CD4-positive, alpha-beta T cell treated with Interleukin-6 for 4 hours (primary cell): ENCODE measurements around the gene TPRG1.
"Not testable (repeated sequence)": the region's sequence is repeated elsewhere in the genome, so short reads cannot be mapped to it uniquely, and the experiment has no call there.

Experiments
- DNase-seq: peaks from one replicate; pipeline ENCODE4 v3.0.0-alpha.2; 2020; ENCODE audit warnings: mixed read lengths

The TPRG1 gene

GRCh38 chr3:189320511-189320910 is 148.7 kb downstream of the TPRG1 start:
- DNase-seq, result no peak

- DNase-seq, result no peak
Measured at GRCh38 chr3:189322339-189322738, 150.6 kb downstream of the TPRG1 start.

DNA sequence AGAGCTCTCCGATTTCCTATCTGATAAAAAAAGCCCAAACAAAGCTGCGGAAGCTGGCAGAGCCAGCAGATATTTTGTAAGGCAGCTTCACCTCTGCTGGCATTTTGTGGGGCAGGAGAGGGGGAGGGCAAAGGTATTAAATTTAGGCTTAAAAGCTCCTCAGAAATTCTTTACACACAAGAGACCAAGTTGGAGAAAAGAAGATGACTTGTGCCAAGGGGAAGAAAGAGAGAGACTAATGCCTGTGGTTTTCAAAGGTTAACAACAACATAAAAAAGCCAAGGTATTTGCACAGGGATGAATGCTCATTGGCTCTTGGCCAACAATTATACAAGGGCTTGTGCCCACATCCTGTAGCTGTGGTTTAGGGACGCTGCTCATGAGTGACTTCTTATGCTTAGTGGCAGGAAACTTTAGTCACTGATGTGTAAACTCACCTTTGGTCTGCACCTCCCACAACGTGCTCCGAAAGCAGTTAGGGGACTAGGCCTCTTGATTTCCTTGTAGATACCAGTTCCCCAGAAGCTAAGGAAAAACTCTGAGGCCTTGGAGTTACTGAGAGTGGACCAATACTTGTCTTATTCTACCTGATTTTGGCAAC is 152.9 kb downstream of the TPRG1 start:
- peak; percentile 83 for DNase-seq

DNA sequence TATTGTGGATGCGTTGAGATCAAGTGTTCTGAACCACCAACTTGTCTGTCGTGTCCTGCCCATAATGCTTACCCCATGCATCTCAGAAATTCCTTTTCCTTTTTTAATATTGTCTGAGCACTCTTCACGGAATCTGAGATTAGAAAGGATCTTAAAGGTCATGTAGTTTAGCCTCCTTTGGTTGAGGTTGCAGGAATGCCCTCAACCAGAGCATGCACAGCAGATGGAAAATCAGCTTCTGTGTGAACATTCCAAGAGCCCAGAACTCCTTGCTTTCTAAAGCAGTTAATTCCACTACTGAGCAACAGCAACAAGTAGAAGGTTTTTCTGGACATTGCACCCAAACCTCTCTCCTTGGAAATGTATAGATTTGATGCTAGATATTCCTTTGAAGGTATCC is 153.7 kb downstream of the TPRG1 start:
- DNase-seq, result no peak

- not testable (repeated sequence) for DNase-seq
Measured at GRCh38 chr3:189329630-189330029, 157.9 kb downstream of the TPRG1 start.

GRCh38 chr3:189330066-189330465 is 158.3 kb downstream of the TPRG1 start:
- DNase-seq, result no peak

- DNase-seq, result no peak
Measured at GRCh38 chr3:189331002-189331418, 159.2 kb downstream of the TPRG1 start.

DNA sequence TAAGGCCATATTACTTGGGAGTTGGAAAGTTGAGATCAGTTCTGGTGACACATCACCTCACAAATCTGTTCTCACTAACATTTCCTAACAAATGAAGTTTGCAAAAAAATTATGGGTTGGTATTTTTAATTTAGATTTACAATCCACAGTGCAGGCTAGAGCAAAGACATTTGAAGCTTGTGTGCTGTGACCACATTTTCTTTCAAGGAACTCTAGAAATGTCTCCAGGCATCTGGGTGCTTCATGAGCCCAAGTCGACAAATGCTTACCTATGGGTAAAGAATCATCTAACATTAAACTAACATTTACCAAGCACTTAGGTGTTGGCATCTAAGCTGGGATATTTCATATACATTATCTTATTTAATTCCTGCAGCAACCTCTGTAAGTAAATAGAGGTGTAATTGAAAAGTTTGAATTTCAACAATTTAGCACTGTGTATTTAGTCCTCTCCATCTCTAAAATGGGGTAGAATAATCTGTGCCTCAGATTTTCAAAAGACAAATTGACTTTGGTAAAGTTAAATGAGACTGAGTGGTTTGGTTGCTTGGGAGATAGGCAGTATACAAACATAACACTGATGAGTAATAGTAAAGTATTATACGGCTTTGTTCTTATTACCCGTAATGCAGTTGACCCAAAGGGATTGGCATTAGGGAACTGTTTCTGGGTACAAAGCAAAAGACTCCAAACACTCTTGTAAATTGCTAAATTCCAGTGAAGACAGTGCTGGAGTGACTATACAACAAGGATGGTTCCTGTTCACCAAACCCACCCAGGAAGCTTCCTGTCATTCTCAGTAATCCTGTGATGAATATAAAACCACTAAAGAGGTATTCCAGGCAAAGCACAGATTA is 162.5 kb downstream of the TPRG1 start:
- no peak for DNase-seq

DNA sequence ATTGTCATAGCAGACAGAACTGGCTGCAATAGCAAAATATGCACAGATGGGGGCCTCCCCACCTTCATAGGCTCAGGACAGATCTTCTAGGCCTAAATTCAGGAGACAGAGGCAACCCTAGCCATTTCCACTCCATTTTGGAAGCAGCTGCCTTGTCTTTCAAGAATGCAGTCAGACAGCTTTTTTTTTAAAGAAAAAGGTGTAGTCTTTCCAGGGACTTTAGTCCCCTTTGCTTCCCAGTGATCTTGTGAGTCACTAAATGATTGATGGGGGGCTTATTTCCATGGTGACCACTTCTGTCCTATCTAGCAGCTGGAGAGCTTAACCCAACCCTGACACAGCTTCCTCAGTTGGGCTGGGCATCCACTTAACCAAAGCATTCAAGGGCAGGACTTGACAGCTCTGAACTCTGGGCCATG is 165.9 kb downstream of the TPRG1 start:
- no peak for DNase-seq

- DNase-seq, result no peak
Measured at GRCh38 chr3:189338366-189338765, 166.6 kb downstream of the TPRG1 start.

- DNase-seq, result no peak
Measured at GRCh38 chr3:189339996-189340395, 168.2 kb downstream of the TPRG1 start.

DNA sequence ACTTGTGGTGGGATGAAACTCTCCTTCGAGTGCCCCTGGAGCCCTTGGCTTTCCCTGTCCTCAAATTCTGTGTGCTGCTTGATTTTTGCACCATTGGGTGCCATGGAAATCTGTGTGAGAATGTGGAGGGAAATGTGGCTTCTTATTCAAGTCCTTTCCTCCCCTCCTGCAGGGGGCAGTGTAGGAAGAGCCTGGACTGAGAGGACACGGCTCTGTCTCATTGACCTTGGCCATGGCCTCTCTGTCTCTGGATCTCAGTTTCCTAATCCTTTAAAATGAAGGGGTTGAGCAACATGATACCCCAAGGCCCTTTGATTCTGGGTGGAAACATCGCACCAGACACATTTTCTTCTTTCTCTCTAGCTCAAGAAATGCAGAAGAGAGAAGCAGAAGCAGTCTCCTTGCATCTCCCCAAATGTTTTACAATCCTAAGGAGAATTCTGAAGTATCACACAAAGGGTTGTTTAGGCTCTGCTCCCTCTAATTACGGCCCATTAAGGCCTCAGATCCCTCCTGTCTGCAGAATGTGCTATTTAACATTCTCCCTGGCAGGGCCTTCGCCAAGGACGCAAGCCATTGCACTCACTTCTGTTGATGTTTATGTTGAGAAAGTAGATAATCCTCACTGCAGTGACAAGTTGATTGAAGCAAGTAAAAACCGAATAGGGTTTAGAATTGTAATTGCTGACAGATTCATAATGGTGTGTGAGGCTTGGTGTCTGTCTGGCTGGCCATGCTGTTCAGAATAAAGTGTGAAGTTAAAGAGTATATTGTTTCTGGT is 169.1 kb downstream of the TPRG1 start:
- peak; percentile 37 for DNase-seq

- no peak for DNase-seq
Measured at GRCh38 chr3:189342811-189343210, 171.0 kb downstream of the TPRG1 start.

DNA sequence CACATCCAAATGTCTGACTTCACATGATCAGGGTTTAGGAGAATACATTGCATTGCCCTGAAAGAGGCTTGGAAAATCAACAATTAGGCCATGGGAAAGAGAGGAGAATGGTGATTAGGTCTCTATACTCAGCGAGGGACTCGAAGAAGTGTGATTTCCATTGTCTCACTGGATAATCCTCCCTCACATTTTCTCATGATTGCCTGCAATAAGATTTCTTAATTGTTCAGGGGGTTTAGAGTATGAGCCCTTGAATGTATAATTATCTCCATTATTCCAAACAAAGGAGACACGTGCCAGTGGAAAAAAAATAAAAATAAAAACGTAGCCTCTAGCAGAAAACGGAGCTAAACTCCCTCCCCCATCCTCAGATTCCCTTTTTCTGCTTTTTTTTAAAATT is 173.2 kb downstream of the TPRG1 start:
- DNase-seq, result no peak

GRCh38 chr3:189349772-189350171 is 178.0 kb downstream of the TPRG1 start:
- DNase-seq, result no peak

GRCh38 chr3:189353318-189353965 is 181.7 kb downstream of the TPRG1 start:
- DNase-seq, result no peak

GRCh38 chr3:189353988-189354889 is 182.5 kb downstream of the TPRG1 start:
- no peak for DNase-seq

- no peak for DNase-seq
Measured at GRCh38 chr3:189355115-189355480, 183.3 kb downstream of the TPRG1 start.

DNA sequence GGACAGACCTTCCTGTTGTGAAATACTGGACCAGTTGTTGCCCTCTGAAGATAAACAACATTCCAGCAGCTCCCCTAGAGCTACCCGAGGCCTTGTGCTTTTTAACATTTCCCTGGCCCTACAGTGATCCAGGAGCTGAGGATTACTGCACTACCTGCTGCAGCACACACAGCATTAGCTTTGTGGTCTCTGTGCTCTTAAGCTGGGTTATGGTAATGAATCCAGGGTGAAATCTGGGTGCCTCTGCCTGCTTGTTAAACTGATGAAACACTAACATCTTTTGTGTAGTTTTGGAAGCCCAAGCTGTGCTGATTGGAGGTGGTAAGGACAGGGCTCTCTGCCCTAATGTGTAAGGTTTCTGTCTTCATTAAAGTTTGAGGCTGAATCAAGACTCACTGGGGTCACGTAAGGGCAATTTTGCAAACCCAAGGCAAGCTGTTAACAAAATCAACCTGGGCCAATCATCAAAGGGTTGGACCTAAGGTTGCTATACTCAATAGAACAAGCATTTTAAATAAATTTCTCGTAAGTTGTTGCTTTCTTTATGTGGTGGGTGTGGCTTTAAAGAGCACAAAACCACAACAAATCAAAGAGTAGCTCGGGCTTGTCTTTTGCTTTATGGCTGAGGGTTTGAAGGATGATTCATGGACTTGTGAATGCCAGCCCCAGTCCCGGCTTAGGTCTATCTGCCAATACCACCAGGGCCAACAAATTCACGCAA is 183.9 kb downstream of the TPRG1 start:
- DNase-seq, result peak; percentile 74

DNA sequence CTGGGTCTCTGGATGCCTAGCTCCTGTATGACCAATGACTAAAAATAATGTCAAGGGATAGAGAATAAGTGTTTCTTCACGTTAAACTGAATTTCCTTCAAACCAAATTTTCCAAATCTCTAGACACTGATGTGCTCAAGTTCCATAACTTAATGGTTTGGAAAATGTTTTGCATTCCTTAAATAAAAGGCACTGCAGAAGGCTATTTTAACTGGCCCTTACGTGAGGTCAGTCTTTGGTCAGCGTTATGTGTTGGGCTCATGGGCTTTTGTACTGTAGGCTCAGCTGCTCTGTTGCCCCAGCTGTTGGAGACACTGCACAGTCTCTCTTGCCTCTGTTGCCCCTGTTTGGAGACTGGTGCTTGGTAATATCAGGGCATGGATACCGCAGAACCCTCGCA is 188.5 kb downstream of the TPRG1 start:
- no peak for DNase-seq

GRCh38 chr3:189361103-189361835 is 189.5 kb downstream of the TPRG1 start:
- no peak for DNase-seq
